ENCODE measurements around the gene RMI2. TPM values are rescaled to one million over a fixed set of nuclear protein-coding genes. Genes with fewer than 3 reads are reported as not detected.

The RMI2 gene
- total and polyA plus RNA-seq, 2 donors (not counting 1 experiment from before 2014, with no cell fraction given): 6.6 to 6.8 TPM

GRCh38 chr16:11372073-11372828 is 27.0 kb downstream of the RMI2 start:
- Histone ChIP-seq H2AFZ (ENCODE audit: low read length) (no peak overlapping the region), H4K20me1 (ENCODE audit: control insufficient read depth, extremely low read depth, insufficient read depth, low read length) (no peaks in the 10 kb centered on the region), H3K27me3 (ENCODE audit: control insufficient read depth, insufficient read depth, low read length) (no peaks in the 10 kb centered on the region), H3K79me2 (ENCODE audit: control insufficient read depth, insufficient read depth, low read length) (no peaks in the 10 kb centered on the region), H3K36me3 (ENCODE audit: control insufficient read depth, insufficient read depth, low read length) (no peaks in the 10 kb centered on the region), H3K4me2 (ENCODE audit: extremely low read depth, insufficient read depth, low read length) (no peak overlapping the region), H3K9me3 (ENCODE audit: control insufficient read depth, insufficient read depth, low read depth, low read length) (no peaks in the 10 kb centered on the region), H3K4me1 (ENCODE audit: control insufficient read depth, extremely low read depth, insufficient read depth, low read length) (no peaks in the 10 kb centered on the region), H3K9ac (ENCODE audit: insufficient read depth, low read length) (no peak overlapping the region), H3K27ac (ENCODE audit: insufficient read depth, low read length) (no peak overlapping the region), H3K4me3 (replicated peaks in 1 of 4; ENCODE audit: control extremely low read depth in 1 of 4, insufficient read depth in 1 of 4, low read depth in 3 of 4, low read length in 4 of 4) (no peak overlapping the region)
- TF ChIP-seq CTCF (conservative IDR thresholded peaks at IDR 0.05 in 1 of 2, IDR thresholded peaks at IDR 0.05 in 1 of 2; ENCODE audit: low read depth in 1 of 2, low read length in 2 of 2) (no peak), EZH2 (IDR thresholded peaks at IDR 0.05; ENCODE audit: low read length, missing control alignments) (no peak)
- DNase-seq (ENCODE audit: low read depth in 2 of 2): no peak

- Histone ChIP-seq H3K27ac (ENCODE audit: insufficient read depth, low read length) (no peak overlapping the region), H2AFZ (ENCODE audit: low read length) (no peak overlapping the region), H3K36me3 (ENCODE audit: control insufficient read depth, insufficient read depth, low read length) (no peaks in the 10 kb centered on the region), H4K20me1 (ENCODE audit: control insufficient read depth, extremely low read depth, insufficient read depth, low read length) (no peaks in the 10 kb centered on the region), H3K9me3 (ENCODE audit: control insufficient read depth, insufficient read depth, low read depth, low read length) (no peaks in the 10 kb centered on the region), H3K4me3 (replicated peaks in 1 of 4; ENCODE audit: control extremely low read depth in 1 of 4, insufficient read depth in 1 of 4, low read depth in 3 of 4, low read length in 4 of 4) (no peak overlapping the region), H3K27me3 (ENCODE audit: control insufficient read depth, insufficient read depth, low read length) (no peaks in the 10 kb centered on the region), H3K4me1 (ENCODE audit: control insufficient read depth, extremely low read depth, insufficient read depth, low read length) (no peaks in the 10 kb centered on the region), H3K79me2 (ENCODE audit: control insufficient read depth, insufficient read depth, low read length) (no peaks in the 10 kb centered on the region), H3K9ac (ENCODE audit: insufficient read depth, low read length) (no peak overlapping the region), H3K4me2 (ENCODE audit: extremely low read depth, insufficient read depth, low read length) (no peak overlapping the region)
- DNase-seq (ENCODE audit: low read depth in 2 of 2): no peak
- TF ChIP-seq CTCF (conservative IDR thresholded peaks at IDR 0.05 in 1 of 2, IDR thresholded peaks at IDR 0.05 in 1 of 2; ENCODE audit: low read depth in 1 of 2, low read length in 2 of 2) (no peak), EZH2 (IDR thresholded peaks at IDR 0.05; ENCODE audit: low read length, missing control alignments) (no peak)
These were observed 27.6 kb downstream of the RMI2 start for GRCh38 chr16:11372829-11373306.

DNA sequence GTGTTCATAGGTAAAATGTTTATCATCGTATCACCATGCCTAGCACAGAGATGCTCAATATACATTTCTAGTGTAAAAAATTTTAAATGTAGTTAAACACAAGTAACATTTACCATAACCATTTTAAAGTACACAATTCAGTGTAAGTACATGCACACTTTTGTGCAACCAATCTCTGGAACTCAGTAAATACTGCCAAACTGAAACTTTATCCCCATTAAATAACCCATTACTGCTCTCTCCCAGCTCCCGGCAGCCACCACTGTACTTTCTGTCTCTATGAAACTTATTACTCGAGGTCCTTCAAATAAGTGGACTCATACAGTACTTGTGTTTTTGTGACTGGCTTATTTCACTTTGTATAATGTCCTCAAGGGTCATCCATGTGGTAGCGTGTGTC is 29.0 kb downstream of the RMI2 start:
- Histone ChIP-seq H3K27ac (ENCODE audit: insufficient read depth, low read length) (no peak overlapping the region), H3K36me3 (ENCODE audit: control insufficient read depth, insufficient read depth, low read length) (no peaks in the 10 kb centered on the region), H3K4me3 (replicated peaks in 1 of 4; ENCODE audit: control extremely low read depth in 1 of 4, insufficient read depth in 1 of 4, low read depth in 3 of 4, low read length in 4 of 4) (no peak overlapping the region), H4K20me1 (ENCODE audit: control insufficient read depth, extremely low read depth, insufficient read depth, low read length) (no peaks in the 10 kb centered on the region), H3K27me3 (ENCODE audit: control insufficient read depth, insufficient read depth, low read length) (no peaks in the 10 kb centered on the region), H3K9me3 (ENCODE audit: control insufficient read depth, insufficient read depth, low read depth, low read length) (no peaks in the 10 kb centered on the region), H3K79me2 (ENCODE audit: control insufficient read depth, insufficient read depth, low read length) (no peaks in the 10 kb centered on the region), H3K9ac (ENCODE audit: insufficient read depth, low read length) (no peak overlapping the region), H3K4me2 (ENCODE audit: extremely low read depth, insufficient read depth, low read length) (no peak overlapping the region), H3K4me1 (ENCODE audit: control insufficient read depth, extremely low read depth, insufficient read depth, low read length) (no peaks in the 10 kb centered on the region), H2AFZ (ENCODE audit: low read length) (no peak overlapping the region)
- TF ChIP-seq CTCF (conservative IDR thresholded peaks at IDR 0.05 in 1 of 2, IDR thresholded peaks at IDR 0.05 in 1 of 2; ENCODE audit: low read depth in 1 of 2, low read length in 2 of 2) (no peak), EZH2 (IDR thresholded peaks at IDR 0.05; ENCODE audit: low read length, missing control alignments) (no peak)
- DNase-seq (ENCODE audit: low read depth in 2 of 2): peak in 1 of 2 donors; percentile 37
